ENCODE data around the gene ACIN1. TPM values are rescaled to one million over a fixed set of nuclear protein-coding genes. Genes with fewer than 3 reads are reported as not detected.

The ACIN1 gene
- total and polyA plus RNA-seq, 2 experiments from 2014 or later: 76.1 to 172 TPM

- H3K27me3 Mint-ChIP-seq (ENCODE audit: insufficient read depth, low read depth, poor library complexity): no peaks in the 10 kb centered on the region
- Histone ChIP-seq H3K79me2 (replicated peaks; ENCODE audit: insufficient read depth) (no peaks in the 10 kb centered on the region), H3K4me3 (no peak overlapping the region), H3K9me2 (ENCODE audit: insufficient read depth) (no peaks in the 10 kb centered on the region), H3F3A (replicated peaks; ENCODE audit: low read depth) (0 out of 2 replicates have a peak, but pooled peaks cover 3% of the 10 kb centered on the region), H3K27ac (ENCODE audit: low read depth) (no peak overlapping the region), H2AFZ (no peak overlapping the region), H3K27me3 (ENCODE audit: insufficient read depth) (no peaks in the 10 kb centered on the region), H3K4me2 (no peak overlapping the region), H4K20me1 (replicated peaks; ENCODE audit: insufficient read depth) (no peaks in the 10 kb centered on the region), H3K4me1 (ENCODE audit: insufficient read depth) (no peaks in the 10 kb centered on the region), H3K36me3 (ENCODE audit: insufficient read depth) (no peaks in the 10 kb centered on the region)
- H3K9me3 Mint-ChIP-seq: no peaks in the 10 kb centered on the region
- H3K4me1 Mint-ChIP-seq: peaks cover 3% of the 10 kb centered on the region
- no peaks in the 10 kb centered on the region for H3K36me3 Mint-ChIP-seq (ENCODE audit: low read depth)
- ATAC-seq (no peak), DNase-seq (ENCODE audit: low spot score) (no peak)
- no peak overlapping the region; the same call in 1 of the 2 replicates for H3K27ac Mint-ChIP-seq
- TF ChIP-seq STAT1 (IDR thresholded peaks at IDR 0.05; ENCODE audit: unreplicated experiment) (no peak), EZH2phosphoT487 (IDR thresholded peaks at IDR 0.05; ENCODE audit: unreplicated experiment) (no peak), ZNF114 (CRISPR knock-in tag; IDR thresholded peaks at IDR 0.05) (no peak), NANOG (IDR thresholded peaks at IDR 0.05; ENCODE audit: borderline replicate concordance) (no peak), JUNB (IDR thresholded peaks at IDR 0.05; ENCODE audit: unreplicated experiment) (no peak), CREB1 (CRISPR knock-in tag; IDR thresholded peaks at IDR 0.05; ENCODE audit: low read depth) (no peak), ZNF331 (CRISPR knock-in tag; IDR thresholded peaks at IDR 0.05; ENCODE audit: low read depth) (no peak), POLR2AphosphoS5 (IDR thresholded peaks at IDR 0.05; ENCODE audit: low read depth) (no peak), ETS1 (IDR thresholded peaks at IDR 0.05) (no peak), EZH2 (IDR thresholded peaks at IDR 0.05; ENCODE audit: low read depth, unreplicated experiment) (no peak)
- TF ChIP-seq, protein P1, sequence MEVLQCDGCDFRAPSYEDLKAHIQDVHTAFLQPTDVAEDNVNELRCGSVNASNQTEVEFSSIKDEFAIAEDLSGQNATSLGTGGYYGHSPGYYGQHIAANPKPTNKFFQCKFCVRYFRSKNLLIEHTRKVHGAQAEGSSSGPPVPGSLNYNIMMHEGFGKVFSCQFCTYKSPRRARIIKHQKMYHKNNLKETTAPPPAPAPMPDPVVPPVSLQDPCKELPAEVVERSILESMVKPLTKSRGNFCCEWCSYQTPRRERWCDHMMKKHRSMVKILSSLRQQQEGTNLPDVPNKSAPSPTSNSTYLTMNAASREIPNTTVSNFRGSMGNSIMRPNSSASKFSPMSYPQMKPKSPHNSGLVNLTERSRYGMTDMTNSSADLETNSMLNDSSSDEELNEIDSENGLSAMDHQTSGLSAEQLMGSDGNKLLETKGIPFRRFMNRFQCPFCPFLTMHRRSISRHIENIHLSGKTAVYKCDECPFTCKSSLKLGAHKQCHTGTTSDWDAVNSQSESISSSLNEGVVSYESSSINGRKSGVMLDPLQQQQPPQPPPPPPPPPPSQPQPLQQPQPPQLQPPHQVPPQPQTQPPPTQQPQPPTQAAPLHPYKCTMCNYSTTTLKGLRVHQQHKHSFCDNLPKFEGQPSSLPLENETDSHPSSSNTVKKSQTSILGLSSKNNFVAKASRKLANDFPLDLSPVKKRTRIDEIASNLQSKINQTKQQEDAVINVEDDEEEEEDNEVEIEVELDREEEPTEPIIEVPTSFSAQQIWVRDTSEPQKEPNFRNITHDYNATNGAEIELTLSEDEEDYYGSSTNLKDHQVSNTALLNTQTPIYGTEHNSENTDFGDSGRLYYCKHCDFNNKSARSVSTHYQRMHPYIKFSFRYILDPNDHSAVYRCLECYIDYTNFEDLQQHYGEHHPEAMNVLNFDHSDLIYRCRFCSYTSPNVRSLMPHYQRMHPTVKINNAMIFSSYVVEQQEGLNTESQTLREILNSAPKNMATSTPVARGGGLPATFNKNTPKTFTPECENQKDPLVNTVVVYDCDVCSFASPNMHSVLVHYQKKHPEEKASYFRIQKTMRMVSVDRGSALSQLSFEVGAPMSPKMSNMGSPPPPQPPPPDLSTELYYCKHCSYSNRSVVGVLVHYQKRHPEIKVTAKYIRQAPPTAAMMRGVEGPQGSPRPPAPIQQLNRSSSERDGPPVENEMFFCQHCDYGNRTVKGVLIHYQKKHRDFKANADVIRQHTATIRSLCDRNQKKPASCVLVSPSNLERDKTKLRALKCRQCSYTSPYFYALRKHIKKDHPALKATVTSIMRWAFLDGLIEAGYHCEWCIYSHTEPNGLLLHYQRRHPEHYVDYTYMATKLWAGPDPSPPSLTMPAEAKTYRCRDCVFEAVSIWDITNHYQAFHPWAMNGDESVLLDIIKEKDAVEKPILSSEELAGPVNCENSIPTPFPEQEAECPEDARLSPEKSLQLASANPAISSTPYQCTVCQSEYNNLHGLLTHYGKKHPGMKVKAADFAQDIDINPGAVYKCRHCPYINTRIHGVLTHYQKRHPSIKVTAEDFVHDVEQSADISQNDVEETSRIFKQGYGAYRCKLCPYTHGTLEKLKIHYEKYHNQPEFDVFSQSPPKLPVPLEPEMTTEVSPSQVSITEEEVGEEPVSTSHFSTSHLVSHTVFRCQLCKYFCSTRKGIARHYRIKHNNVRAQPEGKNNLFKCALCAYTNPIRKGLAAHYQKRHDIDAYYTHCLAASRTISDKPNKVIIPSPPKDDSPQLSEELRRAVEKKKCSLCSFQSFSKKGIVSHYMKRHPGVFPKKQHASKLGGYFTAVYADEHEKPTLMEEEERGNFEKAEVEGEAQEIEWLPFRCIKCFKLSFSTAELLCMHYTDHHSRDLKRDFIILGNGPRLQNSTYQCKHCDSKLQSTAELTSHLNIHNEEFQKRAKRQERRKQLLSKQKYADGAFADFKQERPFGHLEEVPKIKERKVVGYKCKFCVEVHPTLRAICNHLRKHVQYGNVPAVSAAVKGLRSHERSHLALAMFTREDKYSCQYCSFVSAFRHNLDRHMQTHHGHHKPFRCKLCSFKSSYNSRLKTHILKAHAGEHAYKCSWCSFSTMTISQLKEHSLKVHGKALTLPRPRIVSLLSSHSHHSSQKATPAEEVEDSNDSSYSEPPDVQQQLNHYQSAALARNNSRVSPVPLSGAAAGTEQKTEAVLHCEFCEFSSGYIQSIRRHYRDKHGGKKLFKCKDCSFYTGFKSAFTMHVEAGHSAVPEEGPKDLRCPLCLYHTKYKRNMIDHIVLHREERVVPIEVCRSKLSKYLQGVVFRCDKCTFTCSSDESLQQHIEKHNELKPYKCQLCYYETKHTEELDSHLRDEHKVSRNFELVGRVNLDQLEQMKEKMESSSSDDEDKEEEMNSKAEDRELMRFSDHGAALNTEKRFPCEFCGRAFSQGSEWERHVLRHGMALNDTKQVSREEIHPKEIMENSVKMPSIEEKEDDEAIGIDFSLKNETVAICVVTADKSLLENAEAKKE (CRISPR knock-in tag; IDR thresholded peaks at IDR 0.05): no peak
- TF ChIP-seq, protein P2, sequence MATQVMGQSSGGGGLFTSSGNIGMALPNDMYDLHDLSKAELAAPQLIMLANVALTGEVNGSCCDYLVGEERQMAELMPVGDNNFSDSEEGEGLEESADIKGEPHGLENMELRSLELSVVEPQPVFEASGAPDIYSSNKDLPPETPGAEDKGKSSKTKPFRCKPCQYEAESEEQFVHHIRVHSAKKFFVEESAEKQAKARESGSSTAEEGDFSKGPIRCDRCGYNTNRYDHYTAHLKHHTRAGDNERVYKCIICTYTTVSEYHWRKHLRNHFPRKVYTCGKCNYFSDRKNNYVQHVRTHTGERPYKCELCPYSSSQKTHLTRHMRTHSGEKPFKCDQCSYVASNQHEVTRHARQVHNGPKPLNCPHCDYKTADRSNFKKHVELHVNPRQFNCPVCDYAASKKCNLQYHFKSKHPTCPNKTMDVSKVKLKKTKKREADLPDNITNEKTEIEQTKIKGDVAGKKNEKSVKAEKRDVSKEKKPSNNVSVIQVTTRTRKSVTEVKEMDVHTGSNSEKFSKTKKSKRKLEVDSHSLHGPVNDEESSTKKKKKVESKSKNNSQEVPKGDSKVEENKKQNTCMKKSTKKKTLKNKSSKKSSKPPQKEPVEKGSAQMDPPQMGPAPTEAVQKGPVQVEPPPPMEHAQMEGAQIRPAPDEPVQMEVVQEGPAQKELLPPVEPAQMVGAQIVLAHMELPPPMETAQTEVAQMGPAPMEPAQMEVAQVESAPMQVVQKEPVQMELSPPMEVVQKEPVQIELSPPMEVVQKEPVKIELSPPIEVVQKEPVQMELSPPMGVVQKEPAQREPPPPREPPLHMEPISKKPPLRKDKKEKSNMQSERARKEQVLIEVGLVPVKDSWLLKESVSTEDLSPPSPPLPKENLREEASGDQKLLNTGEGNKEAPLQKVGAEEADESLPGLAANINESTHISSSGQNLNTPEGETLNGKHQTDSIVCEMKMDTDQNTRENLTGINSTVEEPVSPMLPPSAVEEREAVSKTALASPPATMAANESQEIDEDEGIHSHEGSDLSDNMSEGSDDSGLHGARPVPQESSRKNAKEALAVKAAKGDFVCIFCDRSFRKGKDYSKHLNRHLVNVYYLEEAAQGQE (IDR thresholded peaks at IDR 0.05; ENCODE audit: unreplicated experiment): no peak
- TF ChIP-seq, protein P3, sequence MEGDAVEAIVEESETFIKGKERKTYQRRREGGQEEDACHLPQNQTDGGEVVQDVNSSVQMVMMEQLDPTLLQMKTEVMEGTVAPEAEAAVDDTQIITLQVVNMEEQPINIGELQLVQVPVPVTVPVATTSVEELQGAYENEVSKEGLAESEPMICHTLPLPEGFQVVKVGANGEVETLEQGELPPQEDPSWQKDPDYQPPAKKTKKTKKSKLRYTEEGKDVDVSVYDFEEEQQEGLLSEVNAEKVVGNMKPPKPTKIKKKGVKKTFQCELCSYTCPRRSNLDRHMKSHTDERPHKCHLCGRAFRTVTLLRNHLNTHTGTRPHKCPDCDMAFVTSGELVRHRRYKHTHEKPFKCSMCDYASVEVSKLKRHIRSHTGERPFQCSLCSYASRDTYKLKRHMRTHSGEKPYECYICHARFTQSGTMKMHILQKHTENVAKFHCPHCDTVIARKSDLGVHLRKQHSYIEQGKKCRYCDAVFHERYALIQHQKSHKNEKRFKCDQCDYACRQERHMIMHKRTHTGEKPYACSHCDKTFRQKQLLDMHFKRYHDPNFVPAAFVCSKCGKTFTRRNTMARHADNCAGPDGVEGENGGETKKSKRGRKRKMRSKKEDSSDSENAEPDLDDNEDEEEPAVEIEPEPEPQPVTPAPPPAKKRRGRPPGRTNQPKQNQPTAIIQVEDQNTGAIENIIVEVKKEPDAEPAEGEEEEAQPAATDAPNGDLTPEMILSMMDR (conservative IDR thresholded peaks at IDR 0.05; ENCODE audit: low read depth in 2 of 2): no peak
- no peak overlapping the region for H3K4me3 Mint-ChIP-seq
These were observed 79.3 kb downstream of the ACIN1 start for GRCh38 chr14:23015618-23016017.

All from GM23338 (cell line).